K562 (cell line): ENCODE data around the gene GPX5. TPM values are rescaled to one million over a fixed set of nuclear protein-coding genes. Genes with fewer than 3 reads are reported as not detected.

ENCODE experiments used
- GTF2F1 ChIP-seq: IDR thresholded peaks from 2 replicates; pipeline ENCODE4 v1.6.1; 2011; ENCODE audit warnings: low read depth, low read length, improper control_type of control experiment
- NFATC3 ChIP-seq: fragments of 450-650 bp; IDR thresholded peaks from 2 replicates; pipeline ENCODE4 v1.6.1; 2017; ENCODE audit warnings: mild to moderate bottlenecking
- PHB ChIP-seq: fragments of 250-450 bp; sonication (Bioruptor Pico); IDR thresholded peaks from 2 replicates; pipeline ENCODE4 v1.5.0; 2021
- POLR3A ChIP-seq: IDR thresholded peaks from 2 replicates; pipeline ENCODE4 v1.6.1; 2011; ENCODE audit warnings: borderline replicate concordance, mild to moderate bottlenecking, moderate library complexity; ENCODE audit not compliant: insufficient read length, insufficient read depth; ENCODE audit errors: extremely low read depth
- SMAD1 ChIP-seq: fragments of 150-350 bp; IDR thresholded peaks from 2 replicates; pipeline ENCODE4 v1.6.1; 2014; ENCODE audit warnings: low read length, low read depth; ENCODE audit not compliant: partially characterized antibody
- SMC3 ChIP-seq: conservative IDR thresholded peaks from 2 replicates; pipeline ENCODE4 v1.6.1; 2011; ENCODE audit warnings: low read depth, low read length, improper control_type of control experiment; ENCODE audit not compliant: insufficient read depth
- SPI1 ChIP-seq: IDR thresholded peaks from 2 replicates; pipeline ENCODE4 v1.6.1; 2011; ENCODE audit warnings: low read depth, low read length, control low read depth, borderline replicate concordance
- TAF7 ChIP-seq: fragments of 450-650 bp; IDR thresholded peaks from 2 replicates; pipeline ENCODE4 v1.6.1; 2016; ENCODE audit warnings: missing genetic modification characterization, missing compliant biosample characterization
- TRIM24 ChIP-seq, 2 experiments: fragments of 450-650 bp; IDR thresholded peaks; 2 replicates each; pipeline ENCODE4 v1.6.1; 2016
- ZNF696 ChIP-seq: fragments of 250-450 bp; sonication (Bioruptor Pico); conservative IDR thresholded peaks from 2 replicates; pipeline ENCODE4 v1.4.0; 2020; ENCODE audit warnings: mild to moderate bottlenecking, moderate library complexity
- ZNF785 ChIP-seq: fragments of 250-450 bp; sonication (Bioruptor Pico); IDR thresholded peaks from 2 replicates; pipeline ENCODE4 v1.4.0; 2020; ENCODE audit warnings: mild to moderate bottlenecking
- polyA plus RNA-seq, 8 experiments: library from polyadenylated mRNA; depleted of rRNA in 4 of 8; stranded (reverse) in 5 of 8; unstranded in 3 of 8; fragments of >200 nt; fragmentation: Nextera tagmentation in 2 of 8; fragmentation: Illumina TruSeq in 1 of 8; extraction: Ambion mirVana in 2 of 8; extraction: Trizol in 1 of 8; gene quantifications; 2 replicates each; pipeline versions ENCODE4 v1.2.1 to v1.2.3, GENCODE V29; 2011 to 2014; ENCODE audit warnings: inconsistent platforms in 1 of 8, missing spikeins in 1 of 8
- total RNA-seq, 7 experiments: library from RNA; depleted of rRNA in 6 of 7; stranded (reverse); fragments of >200 nt in 6 of 7; fragmentation: Illumina TruSeq in 2 of 7; extraction: Trizol in 2 of 7; gene quantifications; 2 replicates each; pipeline versions ENCODE4 v1.2.1 to v1.2.3, GENCODE V29; 2011 to 2021; ENCODE audit warnings: low replicate concordance in 1 of 7
- TF ChIP-seq, protein P1 (sequence below), 2 experiments: fragments of 450-650 bp; IDR thresholded peaks; 2 replicates each; pipeline ENCODE4 v1.6.1; 2018; ENCODE audit warnings: mild to moderate bottlenecking in 2 of 2, low read depth in 1 of 2; ENCODE audit not compliant: partially characterized antibody in 2 of 2
- TF ChIP-seq, protein P2 (sequence below): fragments of 250-450 bp; sonication (Bioruptor Pico); IDR thresholded peaks from 2 replicates; pipeline ENCODE4 v1.4.0; 2020; ENCODE audit warnings: borderline replicate concordance
- TF ChIP-seq, protein P3 (sequence below): fragments of 450-650 bp; formaldehyde crosslinking; IDR thresholded peaks from 2 replicates; pipeline ENCODE4 v1.4.0; 2020; ENCODE audit warnings: mild to moderate bottlenecking, moderate library complexity
- TF ChIP-seq, protein P4 (sequence below), 2 experiments: IDR thresholded peaks; 2 replicates each; pipeline ENCODE4 v1.6.1; 2012; ENCODE audit warnings: improper control_type of control experiment in 2 of 2, low read depth in 2 of 2, low read length in 2 of 2, borderline replicate concordance in 1 of 2

The GPX5 gene
- total and polyA plus RNA-seq, 9 of the 15 experiments (the other 6 are each of a cell fraction or from before 2014, with no cell fraction given) = 0.07 to 0.18 (median 0.15) TPM; not detected in 6

DNA sequence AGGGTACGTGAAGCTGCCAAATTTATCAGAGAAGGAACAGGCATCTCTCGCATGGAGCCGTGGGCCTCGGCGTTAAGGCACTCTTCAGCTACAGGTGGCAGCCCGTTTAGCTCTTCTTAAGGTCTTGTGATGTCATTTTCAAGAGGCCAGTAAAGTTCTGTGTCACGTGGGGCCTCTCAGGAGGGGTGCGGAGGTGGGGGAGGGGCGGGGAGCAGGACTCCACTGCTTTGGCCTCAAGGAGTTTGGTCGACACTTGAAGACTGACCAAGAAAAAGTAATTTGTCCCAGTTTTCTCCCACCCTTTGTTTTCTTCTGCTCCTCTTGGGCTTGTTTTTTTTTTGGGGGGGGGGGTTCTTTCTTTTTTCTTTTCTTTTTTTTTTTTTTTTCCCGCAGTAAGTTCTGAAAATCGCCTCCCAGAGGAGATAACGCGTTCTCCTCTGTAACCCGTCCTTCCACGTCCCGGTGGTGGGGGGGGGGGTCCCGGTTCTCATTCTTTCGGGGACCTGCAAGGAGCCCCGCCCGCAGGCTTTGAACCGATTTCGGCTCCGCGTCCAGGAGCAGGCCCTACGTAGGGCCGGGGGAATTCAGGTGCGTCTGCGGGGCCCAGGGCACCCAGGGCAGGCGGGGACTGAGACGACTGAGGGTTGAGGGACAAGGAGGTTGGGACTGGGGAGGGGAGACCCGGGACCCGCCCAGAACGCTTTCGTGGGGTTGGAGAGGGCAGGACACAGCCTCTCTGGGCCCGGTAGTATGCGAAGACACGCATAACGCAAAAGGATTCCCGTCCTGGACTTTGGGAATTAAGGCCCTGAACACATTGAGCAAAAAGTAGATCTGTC is 36.1 kb upstream of the GPX5 start (continued):
- TF ChIP-seq, protein P1, sequence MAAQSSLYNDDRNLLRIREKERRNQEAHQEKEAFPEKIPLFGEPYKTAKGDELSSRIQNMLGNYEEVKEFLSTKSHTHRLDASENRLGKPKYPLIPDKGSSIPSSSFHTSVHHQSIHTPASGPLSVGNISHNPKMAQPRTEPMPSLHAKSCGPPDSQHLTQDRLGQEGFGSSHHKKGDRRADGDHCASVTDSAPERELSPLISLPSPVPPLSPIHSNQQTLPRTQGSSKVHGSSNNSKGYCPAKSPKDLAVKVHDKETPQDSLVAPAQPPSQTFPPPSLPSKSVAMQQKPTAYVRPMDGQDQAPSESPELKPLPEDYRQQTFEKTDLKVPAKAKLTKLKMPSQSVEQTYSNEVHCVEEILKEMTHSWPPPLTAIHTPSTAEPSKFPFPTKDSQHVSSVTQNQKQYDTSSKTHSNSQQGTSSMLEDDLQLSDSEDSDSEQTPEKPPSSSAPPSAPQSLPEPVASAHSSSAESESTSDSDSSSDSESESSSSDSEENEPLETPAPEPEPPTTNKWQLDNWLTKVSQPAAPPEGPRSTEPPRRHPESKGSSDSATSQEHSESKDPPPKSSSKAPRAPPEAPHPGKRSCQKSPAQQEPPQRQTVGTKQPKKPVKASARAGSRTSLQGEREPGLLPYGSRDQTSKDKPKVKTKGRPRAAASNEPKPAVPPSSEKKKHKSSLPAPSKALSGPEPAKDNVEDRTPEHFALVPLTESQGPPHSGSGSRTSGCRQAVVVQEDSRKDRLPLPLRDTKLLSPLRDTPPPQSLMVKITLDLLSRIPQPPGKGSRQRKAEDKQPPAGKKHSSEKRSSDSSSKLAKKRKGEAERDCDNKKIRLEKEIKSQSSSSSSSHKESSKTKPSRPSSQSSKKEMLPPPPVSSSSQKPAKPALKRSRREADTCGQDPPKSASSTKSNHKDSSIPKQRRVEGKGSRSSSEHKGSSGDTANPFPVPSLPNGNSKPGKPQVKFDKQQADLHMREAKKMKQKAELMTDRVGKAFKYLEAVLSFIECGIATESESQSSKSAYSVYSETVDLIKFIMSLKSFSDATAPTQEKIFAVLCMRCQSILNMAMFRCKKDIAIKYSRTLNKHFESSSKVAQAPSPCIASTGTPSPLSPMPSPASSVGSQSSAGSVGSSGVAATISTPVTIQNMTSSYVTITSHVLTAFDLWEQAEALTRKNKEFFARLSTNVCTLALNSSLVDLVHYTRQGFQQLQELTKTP (IDR thresholded peaks at IDR 0.05; ENCODE audit: low read depth in 1 of 2, partially characterized antibody in 2 of 2) = peak; percentile 53 to 64
- TF ChIP-seq ZNF696 (CRISPR knock-in tag) = no peak
- TF ChIP-seq, protein P2, sequence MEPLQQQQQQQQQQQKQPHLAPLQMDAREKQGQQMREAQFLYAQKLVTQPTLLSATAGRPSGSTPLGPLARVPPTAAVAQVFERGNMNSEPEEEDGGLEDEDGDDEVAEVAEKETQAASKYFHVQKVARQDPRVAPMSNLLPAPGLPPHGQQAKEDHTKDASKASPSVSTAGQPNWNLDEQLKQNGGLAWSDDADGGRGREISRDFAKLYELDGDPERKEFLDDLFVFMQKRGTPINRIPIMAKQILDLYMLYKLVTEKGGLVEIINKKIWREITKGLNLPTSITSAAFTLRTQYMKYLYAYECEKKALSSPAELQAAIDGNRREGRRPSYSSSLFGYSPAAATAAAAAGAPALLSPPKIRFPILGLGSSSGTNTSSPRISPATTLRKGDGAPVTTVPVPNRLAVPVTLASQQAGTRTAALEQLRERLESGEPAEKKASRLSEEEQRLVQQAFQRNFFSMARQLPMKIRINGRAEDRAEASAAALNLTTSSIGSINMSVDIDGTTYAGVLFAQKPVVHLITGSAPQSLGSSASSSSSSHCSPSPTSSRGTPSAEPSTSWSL = 0 out of 2 replicates have a peak, but pooled peaks have one; percentile 27
- TF ChIP-seq, protein P3, sequence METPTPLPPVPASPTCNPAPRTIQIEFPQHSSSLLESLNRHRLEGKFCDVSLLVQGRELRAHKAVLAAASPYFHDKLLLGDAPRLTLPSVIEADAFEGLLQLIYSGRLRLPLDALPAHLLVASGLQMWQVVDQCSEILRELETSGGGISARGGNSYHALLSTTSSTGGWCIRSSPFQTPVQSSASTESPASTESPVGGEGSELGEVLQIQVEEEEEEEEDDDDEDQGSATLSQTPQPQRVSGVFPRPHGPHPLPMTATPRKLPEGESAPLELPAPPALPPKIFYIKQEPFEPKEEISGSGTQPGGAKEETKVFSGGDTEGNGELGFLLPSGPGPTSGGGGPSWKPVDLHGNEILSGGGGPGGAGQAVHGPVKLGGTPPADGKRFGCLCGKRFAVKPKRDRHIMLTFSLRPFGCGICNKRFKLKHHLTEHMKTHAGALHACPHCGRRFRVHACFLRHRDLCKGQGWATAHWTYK (CRISPR knock-in tag) = peak; percentile 58; the same call in 1 of the 2 replicates
- no peak for TF ChIP-seq SMC3
- no peak for TF ChIP-seq SPI1
- no peak for TF ChIP-seq ZNF785 (CRISPR knock-in tag)
- 0 out of 2 replicates have a peak, but pooled peaks have one; percentile 31 for TF ChIP-seq TAF7
- peak in 1 of 2 experiments; percentile 58; a peak in 2 of 4 replicates for TF ChIP-seq TRIM24 (IDR thresholded peaks at IDR 0.05)
- TF ChIP-seq SMAD1 = peak; percentile 5
- TF ChIP-seq, protein P4, sequence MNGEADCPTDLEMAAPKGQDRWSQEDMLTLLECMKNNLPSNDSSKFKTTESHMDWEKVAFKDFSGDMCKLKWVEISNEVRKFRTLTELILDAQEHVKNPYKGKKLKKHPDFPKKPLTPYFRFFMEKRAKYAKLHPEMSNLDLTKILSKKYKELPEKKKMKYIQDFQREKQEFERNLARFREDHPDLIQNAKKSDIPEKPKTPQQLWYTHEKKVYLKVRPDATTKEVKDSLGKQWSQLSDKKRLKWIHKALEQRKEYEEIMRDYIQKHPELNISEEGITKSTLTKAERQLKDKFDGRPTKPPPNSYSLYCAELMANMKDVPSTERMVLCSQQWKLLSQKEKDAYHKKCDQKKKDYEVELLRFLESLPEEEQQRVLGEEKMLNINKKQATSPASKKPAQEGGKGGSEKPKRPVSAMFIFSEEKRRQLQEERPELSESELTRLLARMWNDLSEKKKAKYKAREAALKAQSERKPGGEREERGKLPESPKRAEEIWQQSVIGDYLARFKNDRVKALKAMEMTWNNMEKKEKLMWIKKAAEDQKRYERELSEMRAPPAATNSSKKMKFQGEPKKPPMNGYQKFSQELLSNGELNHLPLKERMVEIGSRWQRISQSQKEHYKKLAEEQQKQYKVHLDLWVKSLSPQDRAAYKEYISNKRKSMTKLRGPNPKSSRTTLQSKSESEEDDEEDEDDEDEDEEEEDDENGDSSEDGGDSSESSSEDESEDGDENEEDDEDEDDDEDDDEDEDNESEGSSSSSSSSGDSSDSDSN (IDR thresholded peaks at IDR 0.05; ENCODE audit: borderline replicate concordance in 1 of 2, low read depth in 2 of 2, low read length in 2 of 2) = peak; percentile 63 to 87; a peak in 3 of 4 replicates
- TF ChIP-seq NFATC3 = peak; percentile 29; the same call in 1 of the 2 replicates
- no peak for TF ChIP-seq GTF2F1
- TF ChIP-seq POLR3A = no peak
- TF ChIP-seq PHB (CRISPR knock-in tag) = no peak
